SU-DHL-6 (cell line): ENCODE results near the gene CCDC73.
"Not testable (repeated sequence)": the region's sequence is repeated elsewhere in the genome, so short reads cannot be mapped to it uniquely, and the experiment has no call there.

ENCODE experiments used
- EZH2phosphoT487 ChIP-seq: fragments of 200-600 bp; sonication (generic), shearing (Covaris generic); conservative IDR thresholded peaks from 2 replicates; pipeline ENCODE4 v1.6.1; 2018; ENCODE audit warnings: mild to moderate bottlenecking, antibody characterized with exemption, low read length, moderate library complexity, mixed read lengths
- TF ChIP-seq, protein P1 (sequence below): fragments of 200-600 bp; sonication (generic); IDR thresholded peaks from one replicate; pipeline ENCODE4 v1.5.1; 2017; ENCODE audit warnings: antibody characterized with exemption, mild to moderate bottlenecking, low read length, moderate library complexity; ENCODE audit not compliant: insufficient read depth, poor library complexity, severe bottlenecking

DNA sequence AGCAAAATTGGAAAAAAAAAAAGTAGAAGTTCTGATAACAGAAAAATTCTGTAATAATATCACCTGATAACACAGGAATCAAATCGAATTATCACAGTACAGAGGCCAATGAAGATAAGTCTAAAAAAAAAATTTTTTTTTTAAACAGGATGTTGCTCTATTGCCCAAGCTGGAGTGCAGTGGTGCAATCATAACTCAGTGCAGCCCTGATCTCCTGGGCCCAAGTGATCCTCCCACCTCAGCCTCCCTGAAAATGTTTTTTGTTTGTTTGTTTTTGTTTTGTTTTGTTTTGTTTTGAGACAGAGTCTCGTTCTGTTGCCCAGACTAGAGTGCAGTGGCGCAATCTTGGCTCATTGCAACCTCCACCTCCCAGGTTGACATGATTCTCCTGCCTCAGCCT, 29.2 kb upstream of the CCDC73 start:
- TF ChIP-seq, protein P1, sequence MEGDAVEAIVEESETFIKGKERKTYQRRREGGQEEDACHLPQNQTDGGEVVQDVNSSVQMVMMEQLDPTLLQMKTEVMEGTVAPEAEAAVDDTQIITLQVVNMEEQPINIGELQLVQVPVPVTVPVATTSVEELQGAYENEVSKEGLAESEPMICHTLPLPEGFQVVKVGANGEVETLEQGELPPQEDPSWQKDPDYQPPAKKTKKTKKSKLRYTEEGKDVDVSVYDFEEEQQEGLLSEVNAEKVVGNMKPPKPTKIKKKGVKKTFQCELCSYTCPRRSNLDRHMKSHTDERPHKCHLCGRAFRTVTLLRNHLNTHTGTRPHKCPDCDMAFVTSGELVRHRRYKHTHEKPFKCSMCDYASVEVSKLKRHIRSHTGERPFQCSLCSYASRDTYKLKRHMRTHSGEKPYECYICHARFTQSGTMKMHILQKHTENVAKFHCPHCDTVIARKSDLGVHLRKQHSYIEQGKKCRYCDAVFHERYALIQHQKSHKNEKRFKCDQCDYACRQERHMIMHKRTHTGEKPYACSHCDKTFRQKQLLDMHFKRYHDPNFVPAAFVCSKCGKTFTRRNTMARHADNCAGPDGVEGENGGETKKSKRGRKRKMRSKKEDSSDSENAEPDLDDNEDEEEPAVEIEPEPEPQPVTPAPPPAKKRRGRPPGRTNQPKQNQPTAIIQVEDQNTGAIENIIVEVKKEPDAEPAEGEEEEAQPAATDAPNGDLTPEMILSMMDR, result not testable (repeated sequence)
- not testable (repeated sequence) for TF ChIP-seq EZH2phosphoT487
